ENCODE results near the gene DCAF5. TPM values are rescaled to one million over a fixed set of nuclear protein-coding genes. Genes with fewer than 3 reads are reported as not detected.

The DCAF5 gene, protein sequence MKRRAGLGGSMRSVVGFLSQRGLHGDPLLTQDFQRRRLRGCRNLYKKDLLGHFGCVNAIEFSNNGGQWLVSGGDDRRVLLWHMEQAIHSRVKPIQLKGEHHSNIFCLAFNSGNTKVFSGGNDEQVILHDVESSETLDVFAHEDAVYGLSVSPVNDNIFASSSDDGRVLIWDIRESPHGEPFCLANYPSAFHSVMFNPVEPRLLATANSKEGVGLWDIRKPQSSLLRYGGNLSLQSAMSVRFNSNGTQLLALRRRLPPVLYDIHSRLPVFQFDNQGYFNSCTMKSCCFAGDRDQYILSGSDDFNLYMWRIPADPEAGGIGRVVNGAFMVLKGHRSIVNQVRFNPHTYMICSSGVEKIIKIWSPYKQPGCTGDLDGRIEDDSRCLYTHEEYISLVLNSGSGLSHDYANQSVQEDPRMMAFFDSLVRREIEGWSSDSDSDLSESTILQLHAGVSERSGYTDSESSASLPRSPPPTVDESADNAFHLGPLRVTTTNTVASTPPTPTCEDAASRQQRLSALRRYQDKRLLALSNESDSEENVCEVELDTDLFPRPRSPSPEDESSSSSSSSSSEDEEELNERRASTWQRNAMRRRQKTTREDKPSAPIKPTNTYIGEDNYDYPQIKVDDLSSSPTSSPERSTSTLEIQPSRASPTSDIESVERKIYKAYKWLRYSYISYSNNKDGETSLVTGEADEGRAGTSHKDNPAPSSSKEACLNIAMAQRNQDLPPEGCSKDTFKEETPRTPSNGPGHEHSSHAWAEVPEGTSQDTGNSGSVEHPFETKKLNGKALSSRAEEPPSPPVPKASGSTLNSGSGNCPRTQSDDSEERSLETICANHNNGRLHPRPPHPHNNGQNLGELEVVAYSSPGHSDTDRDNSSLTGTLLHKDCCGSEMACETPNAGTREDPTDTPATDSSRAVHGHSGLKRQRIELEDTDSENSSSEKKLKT
- total RNA-seq: 33.7 TPM

DNA sequence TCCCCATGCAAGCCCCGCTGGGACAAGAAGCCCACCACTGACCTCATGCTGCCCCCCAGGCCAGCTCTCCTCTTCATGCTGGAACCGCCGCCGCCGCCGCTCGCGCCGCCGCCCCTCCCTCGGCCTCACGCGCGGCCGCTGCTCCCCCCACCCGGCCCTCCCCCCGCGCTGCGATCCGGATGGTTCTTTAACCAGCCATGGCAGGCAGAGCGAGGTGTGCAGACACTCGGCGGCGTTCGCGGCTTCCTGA, at the start of gene DCAF5:
DCAF5 (minus strand) TSS at position 218 of the 250 bp plus-strand sequence; CDS start at position 77, 141 bp downstream.

DNA sequence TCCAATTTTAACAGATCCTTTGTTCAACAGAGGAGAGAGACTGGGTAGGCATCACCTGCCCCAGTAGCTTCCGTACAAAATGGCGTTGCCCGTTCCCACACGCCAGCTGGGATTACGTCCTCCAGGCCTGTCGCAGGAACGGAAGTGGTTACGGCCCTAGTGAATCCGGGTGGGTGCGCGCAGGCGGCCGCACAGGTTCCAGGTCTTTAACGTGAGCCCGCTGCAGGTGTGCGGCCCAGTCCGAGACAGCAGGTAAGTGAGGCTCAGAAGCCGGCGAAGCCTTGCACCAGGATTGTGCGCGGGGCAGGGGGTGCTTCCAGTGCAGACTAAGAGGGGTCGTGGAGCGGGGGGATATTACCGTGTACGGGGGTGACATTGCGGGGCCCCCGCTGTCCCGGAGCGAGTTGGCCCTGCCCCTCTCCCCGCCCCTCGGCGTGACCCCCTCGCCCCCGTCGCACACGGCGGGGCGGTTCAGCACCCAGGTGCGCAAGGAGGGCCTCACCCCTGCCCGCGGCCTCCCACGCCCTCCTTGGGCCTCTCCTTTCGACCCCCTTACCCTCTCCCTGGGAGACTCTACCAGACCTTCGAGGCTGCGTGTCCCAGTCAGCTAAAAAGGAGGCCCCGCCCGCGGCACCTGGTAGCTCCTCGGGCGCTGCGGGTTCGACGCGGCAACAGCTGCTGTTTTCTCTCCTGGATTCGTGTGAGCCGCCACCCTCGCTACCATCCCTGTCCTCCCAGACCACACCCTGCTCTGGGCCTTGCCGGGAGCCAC, 38.6 kb upstream of the DCAF5 start, which contains the start of gene EXD2:
EXD2 (plus strand) TSS at position 159 of the 772 bp plus-strand sequence. CDS start 17,973 bp downstream, outside the sequence.

Small RNA genes within 50 kb of the gene (small RNA-seq; reads per million reads assigned to genes)
- not detected for gene RF00019
- gene RPS29P1: not detected

Other genes starting within 250 kb of the DCAF5 start
- 18.9 TPM for gene ACTN1, start 173.8 kb downstream of the DCAF5 start, total RNA-seq
- gene EXD2, start 38.4 kb upstream of the DCAF5 start, total RNA-seq: 38.5 TPM
- gene GALNT16, start 107.0 kb upstream of the DCAF5 start, total RNA-seq: 16.1 TPM
- 121 TPM for gene ERH, start 245.2 kb upstream of the DCAF5 start, total RNA-seq
- gene SLC39A9, start 245.6 kb upstream of the DCAF5 start, total RNA-seq: 121 TPM